ENCODE results near the gene C1QTNF6. TPM values are rescaled to one million over a fixed set of nuclear protein-coding genes. Genes with fewer than 3 reads are reported as not detected.

The C1QTNF6 gene
- total RNA-seq, 4 donors from 2014 or later, result 1.7 to 4.8 (median 3.6) TPM

- TF ChIP-seq POLR2A (IDR thresholded peaks at IDR 0.05) (no peak), CTCF (IDR thresholded peaks at IDR 0.05) (no peak)
- Histone ChIP-seq H3K27ac (no peak overlapping the region), H3K4me3 (replicated peaks in 1 of 3) (no peak overlapping the region), H3K4me1 (no peaks in the 10 kb centered on the region), H3K36me3 (no peaks in the 10 kb centered on the region), H3K27me3 (no peaks in the 10 kb centered on the region), H3K9me3 (no peaks in the 10 kb centered on the region)
- intact Hi-C loops (cut with DNase I), result no loop called here
- no peak for DNase-seq
- WGBS, 2 donors, result 92 to 96% methylated on average over 8 of the region's 8 CpGs
Measured at GRCh38 chr22:37155971-37156370, 32.1 kb downstream of the C1QTNF6 start.

DNA sequence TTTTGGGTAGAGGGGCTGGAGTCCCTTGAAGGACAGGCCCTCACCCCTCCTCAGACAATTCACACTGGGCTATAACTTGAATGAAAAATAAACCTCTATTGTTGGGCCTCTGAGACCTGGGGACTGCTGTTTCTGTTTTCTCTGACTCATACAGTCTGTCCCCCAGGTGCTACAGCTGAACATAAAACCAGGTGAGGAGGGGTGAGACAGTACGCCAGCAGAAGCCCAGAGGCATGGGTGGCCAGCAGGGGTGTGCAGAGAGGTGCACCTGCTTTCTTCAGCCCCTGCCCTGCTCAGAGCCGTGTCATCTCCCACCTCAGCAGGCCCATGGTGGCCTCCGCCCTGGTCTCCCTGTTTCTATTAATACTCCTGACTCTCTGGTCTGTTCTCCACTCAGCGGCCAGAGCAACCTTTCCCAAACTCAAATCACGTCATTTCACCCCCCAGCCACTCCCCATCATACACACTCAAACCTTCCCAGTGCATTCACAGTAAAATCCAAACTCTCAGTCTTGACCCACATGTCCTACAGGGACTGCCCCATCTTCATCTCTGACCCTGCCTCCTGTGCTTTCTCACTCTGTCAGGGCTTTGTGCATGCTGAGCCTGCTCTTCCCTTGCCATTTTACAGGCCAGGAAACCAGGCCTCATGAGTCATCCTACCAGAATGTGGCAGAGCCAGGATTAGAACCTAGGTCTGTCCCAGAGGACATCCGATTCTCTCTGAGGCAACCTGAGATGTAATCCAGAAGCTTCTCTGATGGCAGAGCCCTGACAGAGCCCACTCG lies 32.9 kb downstream of the C1QTNF6 start:
- Histone ChIP-seq H3K27me3 (no peaks in the 10 kb centered on the region), H3K27ac (no peak overlapping the region), H3K9me3 (no peaks in the 10 kb centered on the region), H3K4me3 (replicated peaks in 1 of 3) (no peak overlapping the region), H3K4me1 (no peaks in the 10 kb centered on the region), H3K36me3 (no peaks in the 10 kb centered on the region)
- no peak for TF ChIP-seq CTCF (IDR thresholded peaks at IDR 0.05)
- TF ChIP-seq POLR2A (IDR thresholded peaks at IDR 0.05), result no peak
- DNase-seq, result no peak
- intact Hi-C loops (cut with DNase I), result no loop called here
- WGBS, 2 donors, result 81 to 82% methylated on average over 6 to 7 of the region's 7 CpGs

DNA sequence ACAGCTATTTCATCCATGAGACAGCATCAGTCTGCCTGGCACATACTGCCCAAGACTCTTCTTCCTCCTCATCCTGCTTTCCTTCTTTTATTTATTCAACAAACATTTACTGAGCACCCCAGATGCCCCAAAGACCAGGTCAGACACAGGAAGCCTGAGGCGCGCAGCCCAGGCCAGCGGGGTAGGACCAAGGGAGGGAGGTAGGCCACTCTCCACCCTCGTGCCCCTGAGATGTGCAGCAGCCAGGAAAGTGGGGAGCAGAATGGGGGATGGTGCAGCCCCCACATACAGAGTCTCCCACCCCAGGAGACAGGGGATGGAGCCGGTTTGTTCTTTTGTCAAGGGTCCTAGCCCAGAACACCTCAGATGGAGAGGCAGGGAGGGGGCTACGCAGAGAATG lies 34.1 kb downstream of the C1QTNF6 start:
- Histone ChIP-seq H3K9me3 (no peaks in the 10 kb centered on the region), H3K27me3 (no peaks in the 10 kb centered on the region), H3K4me1 (no peaks in the 10 kb centered on the region), H3K36me3 (no peaks in the 10 kb centered on the region), H3K4me3 (replicated peaks in 1 of 3) (no peak overlapping the region), H3K27ac (no peak overlapping the region)
- intact Hi-C loops (cut with DNase I), result no loop called here
- TF ChIP-seq CTCF (IDR thresholded peaks at IDR 0.05) (no peak), POLR2A (IDR thresholded peaks at IDR 0.05) (no peak)
- WGBS, 2 donors, result 92 to 100% methylated on average over 6 of the region's 6 CpGs
- DNase-seq, result no peak

- Histone ChIP-seq H3K27me3 (no peaks in the 10 kb centered on the region), H3K36me3 (no peaks in the 10 kb centered on the region), H3K27ac (no peak overlapping the region), H3K4me3 (replicated peaks in 1 of 3) (no peak overlapping the region), H3K9me3 (no peaks in the 10 kb centered on the region), H3K4me1 (no peaks in the 10 kb centered on the region)
- intact Hi-C loops (cut with DNase I), result no loop called here
- no peak for DNase-seq
- no peak for TF ChIP-seq CTCF (IDR thresholded peaks at IDR 0.05)
- no peak for TF ChIP-seq POLR2A (IDR thresholded peaks at IDR 0.05)
Measured at GRCh38 chr22:37151401-37151800, 36.6 kb downstream of the C1QTNF6 start.

DNA sequence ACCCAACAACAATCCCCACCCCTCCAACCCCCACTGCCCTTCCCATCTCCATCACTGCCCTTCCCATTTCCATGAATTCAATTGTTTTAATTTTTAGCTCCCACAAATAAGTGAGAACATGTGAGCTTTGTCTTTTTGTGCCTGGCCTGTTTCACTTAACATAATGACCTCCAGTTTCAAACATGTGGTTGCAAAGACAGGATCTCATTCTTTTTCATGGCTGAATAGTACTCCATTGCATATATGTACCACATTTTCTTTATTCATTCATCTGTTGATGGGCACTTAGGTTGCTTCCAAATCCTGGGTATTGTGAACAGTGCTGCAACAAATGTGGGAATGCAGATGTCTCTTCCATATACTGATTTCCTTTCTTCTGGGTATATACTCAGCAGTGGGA lies 37.3 kb downstream of the C1QTNF6 start:
- Histone ChIP-seq H3K4me3 (replicated peaks in 1 of 3) (no peak overlapping the region), H3K27ac (no peak overlapping the region), H3K27me3 (no peaks in the 10 kb centered on the region), H3K9me3 (no peaks in the 10 kb centered on the region), H3K36me3 (no peaks in the 10 kb centered on the region), H3K4me1 (no peaks in the 10 kb centered on the region)
- DNase-seq, result no peak
- TF ChIP-seq POLR2A (IDR thresholded peaks at IDR 0.05), result no peak
- TF ChIP-seq CTCF (IDR thresholded peaks at IDR 0.05), result no peak
- intact Hi-C loops (cut with DNase I), result no loop called here

All from thyroid gland (tissue), 4 donors.